ENCODE data around the gene RPL28. TPM values are rescaled to one million over a fixed set of nuclear protein-coding genes. Genes with fewer than 3 reads are reported as not detected.
"Not testable (repeated sequence)": the region's sequence is repeated elsewhere in the genome, so short reads cannot be mapped to it uniquely, and the experiment has no call there.

The RPL28 gene
- total RNA-seq, 2 experiments from 2014 or later, result 3,995 to 4,178 TPM

GRCh38 chr19:55447421-55448174 lies 61.9 kb downstream of the RPL28 start:
- POLR2A ChIA-PET, result no interaction called here
- no peak for ATAC-seq (ENCODE audit: poor library complexity)

DNA sequence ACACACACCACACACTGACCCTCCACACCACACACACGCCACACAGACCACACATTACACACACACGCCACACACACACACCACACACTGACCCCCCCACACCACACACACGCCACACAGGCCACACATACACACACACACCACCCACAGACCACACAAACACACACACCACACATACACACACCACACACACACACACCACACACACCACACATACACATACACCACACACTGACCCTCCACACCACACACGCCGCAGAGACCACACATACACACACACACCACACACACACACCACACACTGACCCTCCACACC lies 62.4 kb downstream of the RPL28 start:
- Histone ChIP-seq H3K4me1 (ENCODE audit: insufficient read depth, low read length) (peaks cover 24% of the 10 kb centered on the region), H3K27me3 (ENCODE audit: control insufficient read depth in 1 of 2, insufficient read depth in 2 of 2, low read length in 2 of 2) (peaks cover 46 to 64% of the 10 kb centered on the region in 2 experiments), H3K9me3 (ENCODE audit: control insufficient read depth in 1 of 2, insufficient read depth in 1 of 2, low read length in 2 of 2) (peaks cover 0 to 21% of the 10 kb centered on the region in 2 experiments)
- CTCF ChIA-PET; DNase-seq; ATAC-seq (ENCODE audit: poor library complexity); H3K27ac ChIP-seq (ENCODE audit: low read depth in 1 of 2, low read length in 2 of 2); H3K27ac Mint-ChIP-seq; H3K36me3 ChIP-seq (ENCODE audit: insufficient read depth, low read length); H3K4me3 ChIP-seq (ENCODE audit: low read length); intact Hi-C loops (cut with DNase I, micrococcal nuclease); H3K4me3 Mint-ChIP-seq; H3K9me3 Mint-ChIP-seq; H3K36me3 Mint-ChIP-seq (ENCODE audit: low read depth); POLR2A ChIA-PET: not testable (repeated sequence)
- Mint-ChIP-seq H3K4me1 (ENCODE audit: low read depth) (peaks cover 12% of the 10 kb centered on the region), H3K27me3 (peaks cover 48% of the 10 kb centered on the region)

More at GRCh38 chr19:55447421-55448174, 61.9 kb downstream of the RPL28 start:
- H3K9me3 ChIP-seq (ENCODE audit: control insufficient read depth in 1 of 2, insufficient read depth in 1 of 2, low read length in 2 of 2), result peaks cover 0 to 18% of the 10 kb centered on the region in 2 experiments
- H3K36me3 ChIP-seq (ENCODE audit: insufficient read depth, low read length), result no peaks in the 10 kb centered on the region
- no peak overlapping the region for H3K27ac ChIP-seq (ENCODE audit: low read depth in 1 of 2, low read length in 2 of 2)
- no peak overlapping the region for H3K4me3 ChIP-seq (ENCODE audit: low read length)
- TF ChIP-seq, protein P1, sequence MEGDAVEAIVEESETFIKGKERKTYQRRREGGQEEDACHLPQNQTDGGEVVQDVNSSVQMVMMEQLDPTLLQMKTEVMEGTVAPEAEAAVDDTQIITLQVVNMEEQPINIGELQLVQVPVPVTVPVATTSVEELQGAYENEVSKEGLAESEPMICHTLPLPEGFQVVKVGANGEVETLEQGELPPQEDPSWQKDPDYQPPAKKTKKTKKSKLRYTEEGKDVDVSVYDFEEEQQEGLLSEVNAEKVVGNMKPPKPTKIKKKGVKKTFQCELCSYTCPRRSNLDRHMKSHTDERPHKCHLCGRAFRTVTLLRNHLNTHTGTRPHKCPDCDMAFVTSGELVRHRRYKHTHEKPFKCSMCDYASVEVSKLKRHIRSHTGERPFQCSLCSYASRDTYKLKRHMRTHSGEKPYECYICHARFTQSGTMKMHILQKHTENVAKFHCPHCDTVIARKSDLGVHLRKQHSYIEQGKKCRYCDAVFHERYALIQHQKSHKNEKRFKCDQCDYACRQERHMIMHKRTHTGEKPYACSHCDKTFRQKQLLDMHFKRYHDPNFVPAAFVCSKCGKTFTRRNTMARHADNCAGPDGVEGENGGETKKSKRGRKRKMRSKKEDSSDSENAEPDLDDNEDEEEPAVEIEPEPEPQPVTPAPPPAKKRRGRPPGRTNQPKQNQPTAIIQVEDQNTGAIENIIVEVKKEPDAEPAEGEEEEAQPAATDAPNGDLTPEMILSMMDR (IDR thresholded peaks at IDR 0.05), result no peak
- H3K4me1 ChIP-seq (ENCODE audit: insufficient read depth, low read length), result peaks cover 24% of the 10 kb centered on the region
- intact Hi-C loops (cut with DNase I, micrococcal nuclease), result no loop called here
- Mint-ChIP-seq H3K9me3 (no peaks in the 10 kb centered on the region), H3K36me3 (ENCODE audit: low read depth) (no peaks in the 10 kb centered on the region), H3K27ac (no peak overlapping the region), H3K4me3 (no peak overlapping the region), H3K4me1 (ENCODE audit: low read depth) (peaks cover 12% of the 10 kb centered on the region), H3K27me3 (peaks cover 48% of the 10 kb centered on the region)
- no peak for DNase-seq
- peaks cover 48 to 66% of the 10 kb centered on the region in 2 experiments for H3K27me3 ChIP-seq (ENCODE audit: control insufficient read depth in 1 of 2, insufficient read depth in 2 of 2, low read length in 2 of 2)
- CTCF ChIA-PET, result no interaction called here

GRCh38 chr19:55449469-55449868 lies 63.7 kb downstream of the RPL28 start:
- Histone ChIP-seq H3K9me3 (ENCODE audit: control insufficient read depth in 1 of 2, insufficient read depth in 1 of 2, low read length in 2 of 2) (peaks cover 0 to 21% of the 10 kb centered on the region in 2 experiments), H3K4me1 (ENCODE audit: insufficient read depth, low read length) (peaks cover 23% of the 10 kb centered on the region), H3K36me3 (ENCODE audit: insufficient read depth, low read length) (no peaks in the 10 kb centered on the region), H3K27me3 (ENCODE audit: control insufficient read depth in 1 of 2, insufficient read depth in 2 of 2, low read length in 2 of 2) (peaks cover 38 to 50% of the 10 kb centered on the region in 2 experiments), H3K27ac (ENCODE audit: low read depth in 1 of 2, low read length in 2 of 2) (no peak overlapping the region), H3K4me3 (ENCODE audit: low read length) (no peak overlapping the region)
- no peaks in the 10 kb centered on the region for H3K9me3 Mint-ChIP-seq
- ChIA-PET POLR2A (no interaction called here), CTCF (no interaction called here)
- DNase-seq, result no peak
- no peaks in the 10 kb centered on the region for H3K36me3 Mint-ChIP-seq (ENCODE audit: low read depth)
- no peak overlapping the region for H3K4me3 Mint-ChIP-seq
- TF ChIP-seq, protein P1 (IDR thresholded peaks at IDR 0.05), result no peak
- no peak for ATAC-seq (ENCODE audit: poor library complexity)
- no peak overlapping the region for H3K27ac Mint-ChIP-seq
- peaks cover 46% of the 10 kb centered on the region for H3K27me3 Mint-ChIP-seq
- intact Hi-C loops (cut with DNase I, micrococcal nuclease), result no loop called here
- H3K4me1 Mint-ChIP-seq (ENCODE audit: low read depth), result peaks cover 13% of the 10 kb centered on the region
